GM21423 (cell line): ENCODE results near the gene CRYBB1.

ENCODE experiments used
- ATAC-seq: cut with Tn5 transposase; IDR thresholded peaks from one replicate; pipeline ENCODE4 v1.9.1; 2021; ENCODE audit warnings: mild to moderate bottlenecking, moderate library complexity; ENCODE audit not compliant: unreplicated experiment

The CRYBB1 gene

GRCh38 chr22:26617271-26618199 is at the start of gene CRYBB1:
Gene CRYBB1, minus strand, starts transcription at chr22:26618027. Its CDS starts 1,708 bp downstream, at chr22:26616319.
- no peak for ATAC-seq

GRCh38 chr22:26667140-26667539 is 49.3 kb upstream of the CRYBB1 start:
- ATAC-seq: no peak

GRCh38 chr22:26665813-26666231 is 48.0 kb upstream of the CRYBB1 start:
- ATAC-seq: peak; percentile 15

- ATAC-seq: no peak
These were observed 45.6 kb upstream of the CRYBB1 start for GRCh38 chr22:26663374-26663923.

GRCh38 chr22:26662160-26662559 is 44.3 kb upstream of the CRYBB1 start:
- no peak for ATAC-seq

GRCh38 chr22:26660961-26661578 is 43.2 kb upstream of the CRYBB1 start:
- ATAC-seq: no peak

GRCh38 chr22:26660356-26660755 is 42.5 kb upstream of the CRYBB1 start:
- ATAC-seq: no peak

GRCh38 chr22:26658671-26659478 is 41.0 kb upstream of the CRYBB1 start:
- peak; percentile 59 for ATAC-seq

GRCh38 chr22:26658161-26658560 is 40.3 kb upstream of the CRYBB1 start:
- no peak for ATAC-seq

- no peak for ATAC-seq
These were observed 39.3 kb upstream of the CRYBB1 start, which contains the start of gene MIAT for GRCh38 chr22:26656891-26657851. Gene MIAT, plus strand, starts transcription at chr22:26657588.

GRCh38 chr22:26651815-26652214 is 34.0 kb upstream of the CRYBB1 start:
- ATAC-seq: no peak

- ATAC-seq: no peak
These were observed 33.0 kb upstream of the CRYBB1 start for GRCh38 chr22:26650722-26651421.

GRCh38 chr22:26648528-26649388 is 30.9 kb upstream of the CRYBB1 start:
- no peak for ATAC-seq

- ATAC-seq: no peak
These were observed 30.2 kb upstream of the CRYBB1 start for GRCh38 chr22:26648011-26648497.

GRCh38 chr22:26646158-26646557 is 28.3 kb upstream of the CRYBB1 start:
- no peak for ATAC-seq

- no peak for ATAC-seq
These were observed 25.7 kb upstream of the CRYBB1 start for GRCh38 chr22:26643418-26644100.
